Nephron progenitor cell (in vitro differentiated cells): ENCODE results near the gene MLLT3.

Source experiments
- DNase-seq: peaks from one replicate; pipeline ENCODE4 v3.0.0; 2021
- H3K27ac Mint-ChIP-seq: 2 replicates; pipeline ENCODE4 v1.8.0; 2021; ENCODE audit warnings: mild to moderate bottlenecking, moderate library complexity, mixed read lengths
- H3K27me3 Mint-ChIP-seq: 2 replicates; pipeline ENCODE4 v1.8.0; 2021; ENCODE audit warnings: mild to moderate bottlenecking, low read depth, mixed read lengths; ENCODE audit not compliant: poor library complexity
- H3K36me3 Mint-ChIP-seq: 2 replicates; pipeline ENCODE4 v1.8.0; 2021; ENCODE audit warnings: low read depth, mixed read lengths
- H3K4me1 Mint-ChIP-seq: 2 replicates; pipeline ENCODE4 v1.8.0; 2021; ENCODE audit warnings: mixed read lengths
- H3K4me3 Mint-ChIP-seq: 2 replicates; pipeline ENCODE4 v1.8.0; 2021; ENCODE audit warnings: mild to moderate bottlenecking, moderate library complexity, mixed read lengths
- H3K9me3 Mint-ChIP-seq: 2 replicates; pipeline ENCODE4 v1.8.0; 2021; ENCODE audit warnings: mild to moderate bottlenecking, moderate library complexity, mixed read lengths
- CTCF ChIP-seq: fragments of 200-600 bp; sonication (generic); IDR thresholded peaks from 2 replicates; pipeline ENCODE4 v1.5.0; 2021; ENCODE audit warnings: antibody characterized with exemption

MLLT3 gene

DNA sequence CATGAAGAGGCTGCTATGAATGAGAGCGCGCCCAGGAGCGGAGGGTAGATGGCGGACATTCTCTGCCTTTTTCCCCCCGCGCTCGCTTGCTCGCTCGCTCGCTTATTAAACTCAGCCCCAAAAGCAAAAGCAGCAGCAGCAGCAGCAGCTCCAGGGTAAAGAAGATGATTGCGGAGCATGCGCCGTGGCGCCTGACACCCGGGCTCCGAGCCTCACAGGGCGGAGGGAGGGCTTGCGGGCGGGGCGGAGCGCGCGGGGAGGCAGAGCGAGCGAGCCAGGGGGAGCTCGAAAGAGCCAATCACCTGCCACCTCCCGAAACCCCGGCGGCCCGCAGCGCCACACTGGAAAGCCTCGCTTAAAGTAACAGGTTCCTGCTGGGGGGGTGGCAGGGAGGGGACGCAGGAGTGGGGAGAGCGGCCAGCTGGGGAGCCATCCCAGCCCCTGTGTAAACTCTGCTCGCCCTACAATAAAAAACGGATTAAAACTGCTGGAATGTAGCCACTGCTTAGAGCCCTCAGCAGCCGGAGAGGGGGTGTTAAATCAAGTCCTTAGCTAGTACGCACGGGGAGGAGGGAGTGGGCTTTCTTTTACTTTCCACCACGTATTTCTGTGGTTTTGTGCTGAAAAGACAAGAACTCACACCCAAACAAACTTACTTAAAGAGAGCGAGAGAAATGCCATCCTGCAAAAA lies at the start of gene MLLT3:
Gene MLLT3 (minus strand): TSS at position 170 of the 691 bp plus-strand sequence.
- Mint-ChIP-seq H3K36me3 (no peaks in the 10 kb centered on the region), H3K27ac (peak within 1 kb of the TSS; percentile 99), H3K9me3 (no peaks in the 10 kb centered on the region), H3K4me3 (peak within 1 kb of the TSS; percentile 90), H3K4me1 (peaks cover 62% of the 10 kb centered on the region), H3K27me3 (peaks cover 5% of the 10 kb centered on the region)
- TF ChIP-seq CTCF, result no peak
- DNase-seq, result peak; percentile 97

DNA sequence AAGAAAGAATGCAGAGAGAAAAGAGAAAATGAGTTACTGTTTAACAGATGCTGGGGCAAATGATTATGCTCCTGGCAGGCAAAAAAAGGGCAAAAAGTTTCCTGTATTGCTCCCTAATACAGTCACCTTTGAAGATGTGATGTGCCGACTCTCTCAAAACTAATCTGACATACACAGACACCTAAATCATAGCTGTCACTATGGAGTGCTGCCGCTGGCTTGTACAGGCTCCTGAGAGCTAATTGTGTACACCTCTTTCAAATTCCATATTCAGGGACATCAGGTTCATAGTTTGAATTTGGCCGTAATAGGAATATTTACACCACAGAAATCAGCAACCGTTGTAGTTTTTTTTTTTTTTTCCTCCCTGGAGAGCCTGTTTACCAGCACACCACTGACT lies 49.3 kb upstream of the MLLT3 start:
- peaks cover 21% of the 10 kb centered on the region for H3K9me3 Mint-ChIP-seq
- no peaks in the 10 kb centered on the region for H3K4me1 Mint-ChIP-seq
- H3K27ac Mint-ChIP-seq, result peak overlapping the region; percentile 17

DNA sequence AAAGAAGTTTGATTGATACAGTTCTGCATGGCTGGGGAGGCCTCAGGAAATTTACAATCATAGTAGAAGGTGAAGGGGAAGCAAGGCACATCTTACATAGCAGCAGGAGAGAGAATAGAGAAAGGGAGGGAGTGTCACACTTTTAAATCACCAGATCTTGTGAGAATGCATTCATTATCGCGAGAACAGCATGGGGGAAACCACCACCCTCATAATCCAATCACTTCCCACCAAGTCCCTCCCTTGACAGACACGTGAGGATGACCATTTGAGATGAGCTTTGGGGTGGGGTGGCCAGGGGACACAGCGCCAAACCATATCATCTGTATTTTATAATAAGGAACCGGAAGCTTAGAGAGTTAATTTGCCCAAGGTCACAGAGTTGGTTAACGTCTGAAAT lies 48.1 kb upstream of the MLLT3 start:
- TF ChIP-seq CTCF, result no peak
- Mint-ChIP-seq H3K9me3 (peaks cover 14% of the 10 kb centered on the region), H3K4me3 (no peak overlapping the region), H3K4me1 (no peaks in the 10 kb centered on the region), H3K36me3 (peaks cover 65% of the 10 kb centered on the region), H3K27me3 (no peaks in the 10 kb centered on the region), H3K27ac (no peak overlapping the region)
- no peak for DNase-seq

More for the DNA sequence above, 49.3 kb upstream of the MLLT3 start:
- no peak for TF ChIP-seq CTCF
- DNase-seq, result no peak
- H3K27me3 Mint-ChIP-seq, result no peaks in the 10 kb centered on the region
- no peak overlapping the region for H3K4me3 Mint-ChIP-seq
- H3K36me3 Mint-ChIP-seq, result peaks cover 69% of the 10 kb centered on the region

- H3K27me3 Mint-ChIP-seq, result no peaks in the 10 kb centered on the region
- peaks cover 6% of the 10 kb centered on the region for H3K4me1 Mint-ChIP-seq
- peaks cover 39% of the 10 kb centered on the region for H3K36me3 Mint-ChIP-seq
- H3K4me3 Mint-ChIP-seq, result no peak overlapping the region
- no peak overlapping the region for H3K27ac Mint-ChIP-seq
- no peak for DNase-seq
- no peak for TF ChIP-seq CTCF
- peaks cover 9% of the 10 kb centered on the region for H3K9me3 Mint-ChIP-seq
Measured at GRCh38 chr9:20664501-20664900, 42.2 kb upstream of the MLLT3 start.

DNA sequence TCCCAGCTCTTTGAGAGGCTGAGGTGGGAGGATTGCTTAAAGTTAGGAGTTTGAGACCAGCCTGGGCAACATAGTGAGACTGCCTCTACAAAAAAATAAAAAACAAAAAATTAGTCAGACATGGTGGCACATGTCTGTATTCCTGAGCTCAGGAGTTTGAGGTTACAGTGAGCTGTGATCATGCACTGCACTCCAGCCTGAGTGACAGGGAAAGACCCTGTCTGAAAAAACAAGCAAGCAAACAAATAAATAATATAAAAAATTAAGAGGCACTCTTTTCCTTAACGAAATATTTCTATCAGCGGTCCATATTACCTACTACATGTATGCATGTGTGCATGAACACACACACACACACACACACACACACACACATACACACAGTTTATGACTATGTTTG lies 40.8 kb upstream of the MLLT3 start:
- H3K36me3 Mint-ChIP-seq, result peaks cover 25% of the 10 kb centered on the region
- H3K27ac Mint-ChIP-seq, result no peak overlapping the region
- no peaks in the 10 kb centered on the region for H3K27me3 Mint-ChIP-seq
- TF ChIP-seq CTCF, result no peak
- H3K4me3 Mint-ChIP-seq, result no peak overlapping the region
- peaks cover 6% of the 10 kb centered on the region for H3K4me1 Mint-ChIP-seq
- DNase-seq, result no peak
- H3K9me3 Mint-ChIP-seq, result peaks cover 7% of the 10 kb centered on the region

DNA sequence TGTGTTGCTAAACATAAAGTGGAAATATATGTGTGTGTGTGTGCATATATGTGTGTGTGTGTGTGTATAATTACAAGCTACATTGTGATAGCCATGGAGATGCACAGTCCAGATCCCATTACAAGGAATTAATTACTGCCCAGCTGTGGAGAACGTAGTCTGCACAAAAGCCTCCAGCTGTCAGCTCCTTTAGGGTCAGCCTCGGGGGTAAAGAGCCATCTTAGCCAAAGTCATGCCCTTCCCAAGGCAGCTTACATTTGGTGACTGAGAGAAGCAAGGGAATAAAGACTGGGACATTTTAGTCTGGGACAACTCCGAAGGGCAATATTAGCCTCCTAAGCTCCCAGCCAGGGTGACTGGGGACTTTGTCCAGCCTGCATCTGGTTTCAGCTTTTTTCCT lies 39.9 kb upstream of the MLLT3 start:
- peaks cover 7% of the 10 kb centered on the region for H3K9me3 Mint-ChIP-seq
- peaks cover 6% of the 10 kb centered on the region for H3K4me1 Mint-ChIP-seq
- TF ChIP-seq CTCF, result no peak
- no peak for DNase-seq
- no peak overlapping the region for H3K27ac Mint-ChIP-seq
- H3K36me3 Mint-ChIP-seq, result peaks cover 19% of the 10 kb centered on the region
- no peaks in the 10 kb centered on the region for H3K27me3 Mint-ChIP-seq
- H3K4me3 Mint-ChIP-seq, result peak overlapping the region; percentile 49
